Central memory CD4-positive, alpha-beta T cell (primary cell): Measurements from ENCODE around the gene WWP2.
"Not testable (repeated sequence)": the region's sequence is repeated elsewhere in the genome, so short reads cannot be mapped to it uniquely, and the experiment has no call there.

Experiments
- DNase-seq: peaks from one replicate; pipeline ENCODE4 v3.0.0; 2022

WWP2 gene

DNA sequence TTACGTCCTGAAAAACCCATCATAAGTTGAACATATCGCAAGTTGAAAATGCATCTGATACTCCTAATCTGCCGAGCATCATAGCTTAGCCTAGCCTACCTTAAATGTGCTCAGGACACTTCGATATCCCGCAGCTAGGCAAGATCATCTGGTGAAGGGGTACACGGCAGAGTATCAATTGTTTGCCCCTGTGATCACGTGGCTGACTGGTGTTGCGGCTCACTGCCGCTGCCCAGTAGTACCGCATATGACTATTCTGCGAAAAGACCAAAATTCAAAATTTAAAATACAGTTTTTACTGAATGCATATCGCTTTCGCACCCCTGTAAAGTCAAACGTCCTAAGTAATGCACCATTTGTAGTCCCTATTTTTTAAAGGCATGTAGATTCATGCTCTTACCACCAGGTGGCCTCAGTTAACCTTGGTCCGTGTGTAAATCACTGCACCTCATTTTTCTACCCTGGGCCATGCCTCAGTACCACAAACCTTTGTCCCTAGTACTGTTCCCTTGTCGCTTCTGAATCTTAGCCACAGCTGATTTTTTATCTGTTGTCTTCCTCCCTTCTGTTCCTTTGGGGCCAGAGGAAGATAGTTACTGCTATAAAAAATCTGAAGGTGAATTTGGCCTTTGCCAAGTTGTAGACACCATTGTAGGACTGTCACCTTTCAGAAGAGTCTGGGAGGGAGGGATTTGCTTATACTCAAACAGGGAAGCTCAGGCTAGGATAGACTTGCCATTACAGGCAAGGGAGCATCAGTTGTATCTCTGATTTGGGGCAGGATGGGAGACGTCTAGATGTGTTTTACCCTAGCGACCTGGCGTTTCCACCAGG is 34.4 kb downstream of the WWP2 start:
- peak; percentile 25 for DNase-seq

DNA sequence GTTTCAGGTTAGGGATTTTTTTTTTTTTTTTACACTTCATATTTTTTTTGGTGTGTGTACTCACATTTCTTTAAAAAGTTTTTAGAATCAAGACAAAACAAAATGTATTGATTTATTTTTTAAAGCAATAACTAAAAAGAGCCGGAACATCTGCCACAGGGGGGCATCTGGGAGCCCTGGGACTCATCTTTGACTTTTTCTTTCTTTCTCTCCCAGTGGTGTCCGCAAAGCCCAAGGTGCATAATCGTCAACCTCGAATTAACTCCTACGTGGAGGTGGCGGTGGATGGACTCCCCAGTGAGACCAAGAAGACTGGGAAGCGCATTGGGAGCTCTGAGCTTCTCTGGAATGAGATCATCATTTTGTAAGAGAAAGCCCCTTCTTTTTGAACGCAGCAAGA is 36.3 kb downstream of the WWP2 start:
- DNase-seq, result no peak

DNA sequence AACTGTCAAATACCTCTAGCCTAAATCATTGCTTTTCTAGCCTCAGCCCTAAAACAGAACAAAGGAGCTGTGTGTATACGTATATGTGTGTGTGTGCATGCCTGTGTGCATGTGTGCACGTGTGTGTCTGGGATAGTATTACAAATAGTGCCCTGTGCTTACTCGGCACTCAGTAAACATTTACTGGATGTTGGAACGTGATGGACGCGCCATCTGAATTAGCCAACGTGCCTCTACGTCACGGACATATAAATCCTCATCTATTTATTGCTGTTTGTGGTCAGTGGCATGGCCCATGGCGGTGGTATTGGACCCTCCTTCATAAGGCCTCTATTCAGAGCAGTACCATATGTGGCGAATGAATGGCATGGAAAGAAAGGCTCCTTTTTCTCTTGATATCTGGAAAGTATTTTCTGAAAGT is 37.5 kb downstream of the WWP2 start:
- DNase-seq, result no peak

DNA sequence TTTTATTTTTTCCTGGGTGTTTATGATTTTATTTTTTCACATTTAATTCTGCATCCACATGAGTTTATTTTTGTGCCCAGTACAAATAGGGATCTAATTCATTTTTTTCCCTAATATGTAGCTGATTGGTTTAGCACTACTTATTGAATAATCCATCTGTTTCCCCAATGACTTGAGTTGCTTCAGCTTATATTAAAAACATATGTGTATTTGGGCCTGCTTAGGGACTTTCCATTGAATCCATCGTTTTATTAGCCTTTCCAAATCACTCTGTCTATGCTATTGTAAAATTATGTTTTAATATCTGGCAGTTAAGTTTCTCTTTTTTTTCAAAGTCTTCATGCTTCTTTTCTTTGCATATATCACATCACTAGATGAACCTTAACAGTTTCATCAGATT is 42.2 kb downstream of the WWP2 start:
- no peak for DNase-seq

DNA sequence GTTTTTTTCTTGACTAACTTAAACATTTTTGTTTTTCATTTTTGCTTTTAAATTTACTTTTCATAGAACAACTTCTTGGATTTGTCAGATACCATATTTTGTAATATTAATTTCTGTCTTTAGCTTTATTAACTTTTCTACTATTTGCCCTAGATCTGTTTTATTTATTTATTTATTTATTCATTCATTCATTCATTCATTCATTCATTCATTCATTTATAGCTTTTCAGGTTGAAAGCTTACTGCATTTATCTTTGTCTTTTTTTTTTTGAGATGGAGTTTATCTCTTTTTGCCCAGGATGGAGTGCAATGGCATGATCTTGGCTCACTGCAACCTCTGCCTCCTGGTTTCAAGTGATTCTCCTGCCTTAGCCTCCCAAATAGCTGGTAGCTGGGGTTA is 44.6 kb downstream of the WWP2 start:
- not testable (repeated sequence) for DNase-seq

DNA sequence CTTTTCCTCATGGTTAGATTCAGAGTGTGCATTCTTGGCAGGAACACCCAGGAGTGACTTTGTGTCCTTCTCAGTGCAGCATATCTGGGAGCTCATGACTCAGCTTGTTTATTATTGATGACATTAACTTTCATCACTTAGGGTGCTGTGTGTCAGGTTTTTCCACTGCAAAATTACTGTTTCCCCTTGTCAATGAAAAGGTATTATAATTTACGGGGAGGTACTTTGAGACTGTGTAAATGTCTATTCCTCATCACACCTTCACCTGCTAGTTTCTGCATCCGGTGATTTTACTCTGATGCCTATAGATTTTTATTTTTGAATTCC is 50.5 kb downstream of the WWP2 start:
- DNase-seq, result no peak

DNA sequence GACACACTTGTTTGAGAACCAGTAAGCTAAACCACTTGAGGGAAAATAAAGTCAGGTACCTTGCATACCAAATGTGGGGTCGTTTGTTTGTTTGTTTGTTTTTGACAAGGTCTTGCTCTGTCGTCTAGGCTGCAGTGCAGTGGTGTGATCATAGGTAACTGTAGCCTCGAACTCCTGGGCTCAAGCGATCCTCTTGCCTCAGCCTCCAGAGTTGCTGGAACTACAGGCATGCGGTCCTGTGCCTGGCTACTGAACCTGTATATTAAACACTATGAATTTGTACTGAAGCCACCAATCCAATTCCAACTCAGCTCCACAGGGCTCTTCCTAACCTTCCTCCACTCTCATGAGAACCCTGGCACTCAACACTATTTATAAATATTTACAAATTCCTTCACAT is 51.9 kb downstream of the WWP2 start:
- no peak for DNase-seq

DNA sequence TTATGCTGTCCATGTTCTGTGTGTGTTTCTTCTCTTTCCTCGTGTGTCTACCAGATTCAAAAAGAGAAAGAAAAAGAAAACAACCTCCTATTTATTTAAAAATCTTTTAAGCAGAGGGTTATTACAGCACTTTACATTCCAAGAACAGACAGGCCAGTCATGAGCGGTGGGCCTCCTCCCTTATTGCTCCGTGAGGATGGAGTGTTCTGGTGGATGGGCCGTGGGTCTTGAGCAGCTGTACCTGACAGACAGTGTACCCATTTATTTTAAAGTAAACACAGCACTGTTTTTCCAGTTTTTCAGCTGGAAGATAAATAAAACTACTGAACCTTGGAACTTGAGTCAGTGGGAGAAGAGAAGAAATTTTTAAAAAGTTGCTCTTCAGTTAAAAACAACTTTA is 52.4 kb downstream of the WWP2 start:
- DNase-seq, result no peak

DNA sequence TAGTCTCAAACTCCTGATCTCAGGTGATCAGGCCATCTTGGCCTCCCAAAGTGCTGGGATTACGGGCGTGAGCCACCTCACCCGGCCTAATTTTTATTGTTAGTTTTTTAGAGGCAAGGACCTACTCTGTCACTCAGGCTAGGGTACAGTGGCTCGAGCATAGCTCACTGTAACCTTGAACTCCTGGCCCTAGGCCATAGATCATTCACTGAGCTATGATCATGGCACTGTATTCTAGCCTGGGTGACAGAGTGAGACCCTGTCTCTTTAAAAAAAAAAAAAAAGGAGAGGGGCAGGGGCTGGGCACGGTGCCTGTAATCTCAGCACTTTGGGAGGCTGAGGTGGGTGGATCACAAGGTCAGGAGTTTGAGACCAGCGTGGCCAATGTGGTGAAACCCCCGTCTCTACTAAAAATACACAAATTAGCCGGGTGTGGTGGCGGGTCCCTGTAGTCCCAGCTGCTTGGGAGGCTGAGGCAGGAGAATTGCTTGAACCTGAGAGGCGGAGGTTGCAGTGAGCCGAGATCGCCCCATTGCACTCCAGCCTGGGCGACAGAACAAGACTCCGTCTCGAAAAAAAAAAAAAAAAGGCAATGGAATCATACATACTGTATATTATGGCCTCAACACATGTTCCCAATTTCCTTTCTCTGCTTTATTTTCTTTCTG is 53.2 kb downstream of the WWP2 start:
- DNase-seq, result not testable (repeated sequence)

DNA sequence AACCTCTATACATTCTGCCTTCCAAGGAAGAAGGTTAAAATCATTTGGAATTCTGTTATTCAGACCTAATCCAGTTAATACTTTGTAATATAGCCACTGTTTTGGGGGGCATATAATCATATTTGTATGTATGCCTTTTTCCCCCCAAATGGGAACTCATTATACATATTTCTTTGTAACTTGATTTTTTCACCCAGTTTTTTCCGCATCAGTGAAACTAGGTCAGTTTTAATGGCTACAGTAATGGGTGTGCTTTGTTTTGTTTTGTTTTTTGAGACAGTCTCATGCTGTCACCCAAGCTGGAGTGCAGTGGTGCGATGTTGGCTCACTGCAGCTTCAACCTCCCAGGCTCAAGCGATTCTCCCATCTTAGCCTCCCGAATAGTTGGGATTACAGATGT is 54.9 kb downstream of the WWP2 start:
- no peak for DNase-seq

DNA sequence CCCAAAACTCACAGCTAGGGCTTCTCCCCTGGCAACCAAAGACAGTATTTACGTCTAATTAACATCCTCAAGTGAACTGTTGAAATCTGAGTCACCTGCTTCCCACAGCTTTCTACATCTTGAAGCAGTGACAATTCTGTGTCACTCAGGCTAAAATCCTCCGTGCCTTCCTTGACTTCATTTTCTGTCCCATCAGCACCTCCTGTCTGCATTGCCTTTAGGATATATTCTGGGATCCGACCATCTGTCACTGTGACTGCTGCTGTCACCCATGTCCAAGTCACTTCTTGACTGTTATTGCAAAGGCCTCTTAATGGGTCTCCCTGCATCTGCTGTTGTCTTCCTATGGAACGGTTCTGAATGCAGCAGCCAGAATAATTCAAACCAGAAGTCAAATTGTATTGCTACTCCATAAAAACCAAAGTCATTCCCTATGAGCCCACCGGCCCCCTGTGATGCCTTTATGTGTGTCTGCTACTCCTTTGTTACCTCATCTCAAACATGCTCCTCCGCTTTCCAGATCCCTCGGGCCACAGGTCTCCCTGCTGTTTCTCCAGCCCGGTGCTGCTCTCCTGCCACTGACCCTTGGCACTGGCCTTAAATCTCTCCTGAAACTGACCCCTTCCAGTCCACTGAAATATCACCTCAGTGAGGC is 56.9 kb downstream of the WWP2 start:
- no peak for DNase-seq

DNA sequence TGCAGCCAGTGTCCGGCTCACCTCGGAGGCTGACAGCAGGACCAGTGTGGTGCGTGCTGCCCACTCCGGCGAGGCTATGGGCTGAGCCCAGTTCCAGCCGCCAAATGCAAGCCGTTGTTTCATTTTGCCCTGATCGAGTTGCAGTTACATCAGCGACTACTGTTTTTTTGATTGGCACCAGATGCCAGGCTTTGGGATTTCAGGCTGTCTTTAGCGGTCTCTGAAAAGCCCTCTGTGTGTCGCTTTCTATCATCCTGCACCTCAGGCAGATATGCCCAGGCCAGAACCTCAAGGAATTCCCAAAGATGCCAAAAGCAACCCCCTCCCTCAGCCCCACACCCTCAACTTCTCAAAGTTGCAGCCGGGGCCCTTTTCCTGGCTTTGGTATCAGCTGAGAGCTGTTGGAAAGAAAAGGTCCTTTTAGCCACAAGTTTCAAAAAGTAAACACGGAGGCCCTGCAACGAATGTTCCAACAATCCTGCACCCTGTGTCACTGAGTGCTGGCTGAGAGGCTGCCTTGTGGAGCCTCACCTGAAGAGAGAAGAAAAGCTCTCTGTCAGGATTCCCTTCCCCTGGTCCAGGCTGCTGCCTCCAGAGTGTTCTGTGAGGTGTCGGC is 58.9 kb downstream of the WWP2 start:
- DNase-seq, result no peak

DNA sequence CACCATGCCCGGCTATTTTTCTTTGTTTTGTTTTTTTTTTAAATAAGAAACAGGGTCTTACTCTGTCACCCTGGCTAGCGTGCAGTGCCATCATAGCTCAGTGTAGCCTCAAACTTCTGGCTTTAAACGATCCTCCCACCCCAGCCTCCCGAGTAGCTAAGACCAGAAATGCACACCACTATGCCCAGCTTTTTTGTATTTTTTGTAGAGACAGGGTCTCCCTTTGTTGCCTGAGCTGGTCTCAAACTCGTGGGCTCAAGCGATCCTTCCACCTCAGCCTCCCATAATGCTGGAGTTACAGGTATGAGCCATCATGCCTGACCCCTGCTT is 59.7 kb downstream of the WWP2 start:
- DNase-seq, result no peak

DNA sequence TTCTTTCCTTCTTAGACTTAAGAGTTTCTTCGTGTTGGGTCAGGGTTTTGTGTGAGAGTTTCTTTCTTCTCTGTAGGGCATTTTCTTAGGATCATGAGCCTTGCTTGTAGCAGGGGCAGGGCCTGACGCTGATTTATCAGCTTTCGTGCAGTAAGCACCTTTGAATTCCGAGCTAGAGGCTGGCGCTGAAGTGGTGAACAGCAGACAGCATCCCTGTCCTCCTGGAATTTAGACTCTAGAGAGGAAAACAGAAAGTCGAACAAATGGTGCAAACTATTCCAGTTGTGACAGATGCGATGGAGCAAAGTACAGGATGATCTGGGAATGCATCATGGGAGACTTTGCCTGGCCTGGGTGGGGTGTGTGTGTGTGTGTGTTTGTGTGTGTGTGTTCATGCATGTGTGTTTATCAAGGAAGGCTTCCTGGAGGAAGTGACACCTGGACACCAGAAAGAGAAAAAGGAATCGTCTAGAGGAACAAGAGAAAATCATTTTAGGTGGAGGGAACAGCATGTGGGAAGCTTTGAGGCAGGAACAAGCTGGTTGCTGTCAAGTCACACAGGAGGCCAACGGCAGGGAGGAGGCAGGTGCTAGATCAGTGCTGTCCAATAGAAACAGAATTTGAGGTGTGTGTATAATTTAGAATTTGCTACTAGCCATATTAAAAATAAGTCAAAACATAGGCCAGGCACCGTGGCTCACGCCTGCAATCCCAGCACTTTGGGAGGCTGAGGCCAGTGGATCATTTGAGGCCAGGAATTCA is 60.2 kb downstream of the WWP2 start:
- DNase-seq, result no peak

DNA sequence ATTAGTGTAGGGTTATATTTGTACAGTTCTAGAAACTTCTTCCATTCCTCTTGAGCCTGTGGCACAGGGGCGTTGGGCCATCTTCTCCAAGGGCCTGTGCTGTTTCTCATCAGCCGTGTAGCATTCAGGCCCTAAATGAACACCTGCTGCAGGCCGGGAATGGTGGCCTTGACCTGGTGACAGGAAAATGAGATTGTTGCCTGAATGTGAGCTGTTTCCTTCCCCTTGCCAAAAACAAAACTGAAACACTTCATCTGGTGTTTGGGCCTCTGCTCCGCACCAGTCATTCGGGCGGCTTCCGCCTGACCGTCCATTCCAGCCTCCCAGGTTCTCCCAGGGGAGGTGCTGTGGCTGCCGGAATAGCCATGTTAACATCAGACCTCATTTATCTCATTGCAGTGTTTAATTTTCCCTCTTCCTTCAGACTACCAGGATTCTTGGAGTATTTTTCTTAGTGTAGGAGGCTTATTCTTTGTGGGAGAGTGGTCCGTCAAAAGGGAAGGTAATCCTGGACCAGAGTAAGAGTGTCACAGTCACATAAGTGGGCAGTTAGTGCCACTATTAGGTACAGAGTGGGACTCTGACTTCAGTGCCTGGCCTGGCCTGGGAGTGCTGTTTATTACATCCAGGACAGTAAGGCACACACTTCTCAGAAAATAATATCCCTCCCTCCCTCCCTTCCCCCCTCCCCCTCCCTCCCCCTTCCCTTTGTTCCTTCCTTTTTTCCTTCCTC is 61.9 kb downstream of the WWP2 start:
- no peak for DNase-seq

DNA sequence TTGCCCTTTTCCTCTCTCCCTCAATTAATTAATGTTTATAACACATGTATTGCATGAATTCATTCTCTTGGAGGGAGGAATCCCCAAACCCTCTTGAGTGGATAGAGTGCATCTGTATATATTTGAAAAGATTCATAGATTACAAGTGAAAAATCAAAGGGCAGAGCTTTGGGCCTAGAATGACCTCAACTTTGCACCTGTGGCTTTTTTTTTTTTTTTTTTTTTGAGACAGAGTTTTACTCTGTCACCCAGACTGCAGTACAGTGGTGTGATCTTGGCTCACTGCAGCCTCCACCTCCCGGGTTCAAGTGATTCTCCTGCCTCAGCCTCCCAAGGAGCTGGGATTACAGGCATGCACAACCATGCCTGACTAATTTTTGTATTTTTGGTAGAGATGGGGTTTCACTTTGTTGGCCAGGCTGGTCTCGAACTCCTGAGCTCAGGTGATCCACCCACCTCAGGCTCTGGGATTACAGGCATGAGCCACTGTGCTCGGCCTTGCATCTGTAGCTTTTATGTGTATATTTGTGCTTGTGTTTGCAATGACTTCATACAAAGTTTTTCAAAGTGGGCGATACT is 62.5 kb downstream of the WWP2 start:
- not testable (repeated sequence) for DNase-seq

DNA sequence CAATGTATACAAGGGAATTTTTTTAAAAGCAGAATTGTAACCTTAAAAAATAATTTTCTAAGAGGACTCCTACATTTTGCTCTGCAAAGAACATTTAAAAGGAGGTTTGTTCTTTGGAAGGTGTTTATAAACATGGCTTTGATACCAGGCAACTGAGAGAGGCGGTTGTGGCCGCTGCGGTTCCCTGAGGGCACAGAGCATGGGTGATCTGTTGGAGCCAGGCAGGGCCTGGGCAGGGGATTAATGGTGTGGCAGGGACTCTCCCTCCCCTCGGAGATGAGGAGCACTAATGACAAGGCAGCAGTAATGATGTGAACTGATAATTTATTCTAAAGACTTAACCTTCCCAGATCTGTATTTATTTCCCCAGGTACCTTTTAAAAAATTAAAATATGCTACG is 65.4 kb downstream of the WWP2 start:
- DNase-seq, result no peak

DNA sequence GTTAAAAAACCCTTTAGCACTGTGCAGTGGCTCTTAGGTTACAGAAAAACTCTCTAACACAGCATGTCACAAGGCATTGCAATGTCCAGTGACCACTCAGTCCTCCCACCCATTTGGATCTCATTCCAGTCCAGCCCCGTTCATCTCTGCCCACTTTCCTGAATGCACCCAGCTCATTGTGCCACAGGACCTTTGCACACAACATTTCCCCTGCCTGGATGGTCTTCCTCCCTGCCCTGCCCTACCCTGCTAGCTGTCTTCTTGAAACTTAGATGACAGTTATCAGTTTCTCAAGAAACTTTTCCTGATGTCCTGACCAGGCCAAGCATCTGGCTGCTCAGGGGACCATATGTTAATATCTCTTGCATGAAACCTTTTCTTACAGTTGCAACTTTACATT is 67.2 kb downstream of the WWP2 start:
- DNase-seq, result no peak

DNA sequence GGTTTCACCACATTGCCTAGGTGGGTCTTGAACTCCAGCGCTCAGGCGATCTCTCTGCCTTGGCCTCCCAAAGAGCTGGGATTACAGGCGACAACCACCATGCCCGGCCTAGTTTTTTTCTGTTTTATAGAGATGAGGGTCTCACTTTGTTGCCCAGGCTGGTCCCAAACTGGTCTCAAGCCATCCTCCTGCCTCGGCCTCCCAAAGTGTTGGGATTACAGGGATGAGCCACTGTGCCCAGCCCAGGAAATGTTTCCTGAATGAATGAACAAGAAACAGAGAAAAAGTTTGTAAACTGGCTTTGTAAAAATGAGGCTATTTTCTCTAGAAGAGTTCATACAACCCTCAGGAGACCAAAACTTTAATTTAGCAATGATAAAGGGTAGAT is 68.0 kb downstream of the WWP2 start:
- no peak for DNase-seq

DNA sequence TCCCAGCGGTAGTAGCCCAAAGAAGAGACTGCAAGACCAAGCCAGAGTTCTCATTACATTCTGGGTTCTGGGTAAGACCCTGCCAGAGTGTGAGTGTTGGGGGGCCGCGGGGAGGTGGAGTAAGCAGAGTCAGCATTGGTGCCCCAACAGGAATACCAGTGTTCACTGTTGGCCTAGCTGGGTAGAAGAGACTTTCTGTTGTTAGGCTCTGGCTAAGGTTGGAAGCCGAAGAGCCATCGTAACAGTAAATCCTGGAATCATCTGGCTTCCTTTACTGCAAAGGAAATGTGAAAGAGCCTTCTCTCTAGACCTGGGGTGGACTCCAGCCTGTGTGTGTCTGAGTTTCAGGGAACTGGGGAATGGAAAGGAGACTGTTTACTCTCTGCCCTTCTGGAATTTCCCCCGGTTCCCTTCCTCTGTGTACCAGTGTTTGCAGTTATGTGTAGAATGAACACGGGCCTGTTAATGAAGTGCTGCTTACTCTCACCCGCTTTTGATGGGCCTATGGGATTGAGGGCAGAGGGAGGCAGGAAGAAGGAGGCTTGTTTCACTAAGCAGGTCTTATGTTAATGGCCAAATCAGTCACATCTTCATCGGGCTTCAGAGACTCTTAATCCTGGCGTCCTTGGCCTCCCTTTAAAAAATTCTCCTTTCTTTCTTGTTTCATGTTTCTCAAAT is 68.5 kb downstream of the WWP2 start:
- DNase-seq, result no peak
